Measurements from ENCODE around the gene FOXP1.
A peak's percentile ranks its signal among the peaks of the same experiment; 100 is the strongest.

The FOXP1 gene

DNA sequence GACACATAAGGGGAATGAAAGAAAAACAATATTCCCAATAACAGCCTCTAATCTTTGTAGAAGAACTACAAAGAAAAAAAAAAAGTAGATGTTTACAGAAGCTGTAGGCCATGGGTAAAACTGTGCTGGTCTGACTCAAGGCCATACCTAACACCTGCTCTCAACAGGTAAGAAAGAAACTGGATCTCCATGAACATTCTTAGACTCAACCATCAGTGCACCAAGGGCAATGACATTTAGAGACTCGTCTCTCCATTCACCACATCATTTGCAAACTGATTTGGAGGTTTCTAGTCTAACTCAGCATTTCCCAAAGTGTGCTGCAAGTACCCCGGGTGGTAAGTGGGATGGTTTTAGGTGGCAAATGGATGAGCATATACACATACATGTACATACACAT is 164.2 kb downstream of the FOXP1 start:
- Histone ChIP-seq H3K4me3 (ENCODE audit: insufficient read depth, low read length, poor library complexity, severe bottlenecking) (no peak overlapping the region), H4K20me1 (ENCODE audit: low read depth, low read length) (no peaks in the 10 kb centered on the region), H3K4me2 (ENCODE audit: low read depth, low read length, poor library complexity, severe bottlenecking) (peak overlapping the region; percentile 34), H3K36me3 (ENCODE audit: low read length) (no peaks in the 10 kb centered on the region), H3K9me2 (replicated peaks; ENCODE audit: insufficient read depth, low read length) (no peaks in the 10 kb centered on the region), H2AFZ (ENCODE audit: low read depth, low read length, severe bottlenecking) (no peak overlapping the region), H3K27ac (ENCODE audit: low read depth, low read length) (peak overlapping the region; percentile 10; the same call in 1 of the 2 replicates), H3K27me3 (ENCODE audit: low read length) (no peaks in the 10 kb centered on the region), H3F3A (ENCODE audit: insufficient read depth) (peaks cover 10% of the 10 kb centered on the region), H3K9me3 (ENCODE audit: insufficient read depth, low read length) (no peaks in the 10 kb centered on the region), H3K9ac (ENCODE audit: low read length) (no peak overlapping the region), H3K79me2 (ENCODE audit: insufficient read depth, low read length) (no peaks in the 10 kb centered on the region)
- TF ChIP-seq, protein P1, sequence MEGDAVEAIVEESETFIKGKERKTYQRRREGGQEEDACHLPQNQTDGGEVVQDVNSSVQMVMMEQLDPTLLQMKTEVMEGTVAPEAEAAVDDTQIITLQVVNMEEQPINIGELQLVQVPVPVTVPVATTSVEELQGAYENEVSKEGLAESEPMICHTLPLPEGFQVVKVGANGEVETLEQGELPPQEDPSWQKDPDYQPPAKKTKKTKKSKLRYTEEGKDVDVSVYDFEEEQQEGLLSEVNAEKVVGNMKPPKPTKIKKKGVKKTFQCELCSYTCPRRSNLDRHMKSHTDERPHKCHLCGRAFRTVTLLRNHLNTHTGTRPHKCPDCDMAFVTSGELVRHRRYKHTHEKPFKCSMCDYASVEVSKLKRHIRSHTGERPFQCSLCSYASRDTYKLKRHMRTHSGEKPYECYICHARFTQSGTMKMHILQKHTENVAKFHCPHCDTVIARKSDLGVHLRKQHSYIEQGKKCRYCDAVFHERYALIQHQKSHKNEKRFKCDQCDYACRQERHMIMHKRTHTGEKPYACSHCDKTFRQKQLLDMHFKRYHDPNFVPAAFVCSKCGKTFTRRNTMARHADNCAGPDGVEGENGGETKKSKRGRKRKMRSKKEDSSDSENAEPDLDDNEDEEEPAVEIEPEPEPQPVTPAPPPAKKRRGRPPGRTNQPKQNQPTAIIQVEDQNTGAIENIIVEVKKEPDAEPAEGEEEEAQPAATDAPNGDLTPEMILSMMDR (IDR thresholded peaks at IDR 0.05; ENCODE audit: insufficient read depth, low read length, poor library complexity, severe bottlenecking): no peak
- TF ChIP-seq EZH2phosphoT487 (conservative IDR thresholded peaks at IDR 0.05; ENCODE audit: low read length): no peak

DNA sequence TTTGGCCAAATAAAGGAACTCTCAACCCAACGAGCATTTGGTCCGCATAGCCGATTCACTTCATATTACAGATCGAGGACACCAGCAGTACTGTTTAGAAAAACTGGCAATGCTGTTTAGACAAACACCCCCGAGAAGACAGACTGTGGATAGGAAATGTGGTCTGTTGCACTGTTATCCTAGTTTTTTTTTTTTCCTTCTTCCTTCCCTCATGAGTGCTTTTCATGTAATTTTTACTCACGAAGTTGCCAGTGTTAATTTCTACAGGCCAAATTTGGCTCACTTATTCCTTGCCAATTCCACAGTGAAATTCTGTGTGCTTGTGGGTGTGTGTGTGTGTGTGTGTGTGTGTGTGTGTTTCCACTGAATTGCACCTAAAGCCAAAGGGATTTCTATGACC is 165.7 kb downstream of the FOXP1 start:
- no peaks in the 10 kb centered on the region for H4K20me1 ChIP-seq (ENCODE audit: low read depth, low read length)
- H3K9me2 ChIP-seq (replicated peaks; ENCODE audit: insufficient read depth, low read length): no peaks in the 10 kb centered on the region
- no peaks in the 10 kb centered on the region for H3K79me2 ChIP-seq (ENCODE audit: insufficient read depth, low read length)
- no peak overlapping the region for H3K9ac ChIP-seq (ENCODE audit: low read length)
- H3K36me3 ChIP-seq (ENCODE audit: low read length): no peaks in the 10 kb centered on the region
- TF ChIP-seq, protein P1 (IDR thresholded peaks at IDR 0.05; ENCODE audit: insufficient read depth, low read length, poor library complexity, severe bottlenecking): no peak
- TF ChIP-seq EZH2phosphoT487 (conservative IDR thresholded peaks at IDR 0.05; ENCODE audit: low read length): no peak
- H3K4me3 ChIP-seq (ENCODE audit: insufficient read depth, low read length, poor library complexity, severe bottlenecking): no peak overlapping the region
- H3K4me2 ChIP-seq (ENCODE audit: low read depth, low read length, poor library complexity, severe bottlenecking): peak overlapping the region; percentile 32
- peaks cover 10% of the 10 kb centered on the region for H3F3A ChIP-seq (ENCODE audit: insufficient read depth)
- no peak overlapping the region for H2AFZ ChIP-seq (ENCODE audit: low read depth, low read length, severe bottlenecking)
- H3K27me3 ChIP-seq (ENCODE audit: low read length): no peaks in the 10 kb centered on the region
- H3K27ac ChIP-seq (ENCODE audit: low read depth, low read length): peak overlapping the region; percentile 30; the same call in 1 of the 2 replicates
- H3K9me3 ChIP-seq (ENCODE audit: insufficient read depth, low read length): no peaks in the 10 kb centered on the region

DNA sequence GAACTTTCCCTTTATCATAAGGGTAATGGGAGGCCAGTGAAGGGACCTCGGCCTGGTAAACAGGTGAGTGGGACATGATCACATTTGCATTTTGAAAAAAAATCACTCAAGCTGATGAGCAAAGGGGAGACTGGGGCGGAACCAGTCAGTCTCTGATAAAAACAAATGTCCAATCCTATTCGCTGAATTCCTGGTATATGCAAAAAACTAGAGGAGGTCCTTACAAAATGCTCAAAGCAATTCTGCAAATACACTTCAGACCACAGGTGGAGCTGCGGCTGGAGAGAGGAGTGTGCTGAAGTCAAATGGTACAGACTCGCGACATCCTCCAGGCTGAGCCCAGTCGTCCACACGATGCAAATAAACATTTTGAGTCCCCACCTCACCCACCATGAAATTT is 166.7 kb downstream of the FOXP1 start:
- no peaks in the 10 kb centered on the region for H3K9me2 ChIP-seq (replicated peaks; ENCODE audit: insufficient read depth, low read length)
- no peak overlapping the region for H3K9ac ChIP-seq (ENCODE audit: low read length)
- no peaks in the 10 kb centered on the region for H3K27me3 ChIP-seq (ENCODE audit: low read length)
- no peaks in the 10 kb centered on the region for H3K36me3 ChIP-seq (ENCODE audit: low read length)
- H3K9me3 ChIP-seq (ENCODE audit: insufficient read depth, low read length): no peaks in the 10 kb centered on the region
- no peaks in the 10 kb centered on the region for H3K79me2 ChIP-seq (ENCODE audit: insufficient read depth, low read length)
- H3K4me3 ChIP-seq (ENCODE audit: insufficient read depth, low read length, poor library complexity, severe bottlenecking): no peak overlapping the region
- TF ChIP-seq, protein P1 (IDR thresholded peaks at IDR 0.05; ENCODE audit: insufficient read depth, low read length, poor library complexity, severe bottlenecking): peak; percentile 19
- TF ChIP-seq EZH2phosphoT487 (conservative IDR thresholded peaks at IDR 0.05; ENCODE audit: low read length): no peak
- H4K20me1 ChIP-seq (ENCODE audit: low read depth, low read length): no peaks in the 10 kb centered on the region
- H3K4me2 ChIP-seq (ENCODE audit: low read depth, low read length, poor library complexity, severe bottlenecking): no peak overlapping the region
- H3K27ac ChIP-seq (ENCODE audit: low read depth, low read length): no peak overlapping the region
- peaks cover 9% of the 10 kb centered on the region for H3F3A ChIP-seq (ENCODE audit: insufficient read depth)
- H2AFZ ChIP-seq (ENCODE audit: low read depth, low read length, severe bottlenecking): no peak overlapping the region

All from SU-DHL-6 (cell line).